ENCODE data around the gene ZNF747.

DNA sequence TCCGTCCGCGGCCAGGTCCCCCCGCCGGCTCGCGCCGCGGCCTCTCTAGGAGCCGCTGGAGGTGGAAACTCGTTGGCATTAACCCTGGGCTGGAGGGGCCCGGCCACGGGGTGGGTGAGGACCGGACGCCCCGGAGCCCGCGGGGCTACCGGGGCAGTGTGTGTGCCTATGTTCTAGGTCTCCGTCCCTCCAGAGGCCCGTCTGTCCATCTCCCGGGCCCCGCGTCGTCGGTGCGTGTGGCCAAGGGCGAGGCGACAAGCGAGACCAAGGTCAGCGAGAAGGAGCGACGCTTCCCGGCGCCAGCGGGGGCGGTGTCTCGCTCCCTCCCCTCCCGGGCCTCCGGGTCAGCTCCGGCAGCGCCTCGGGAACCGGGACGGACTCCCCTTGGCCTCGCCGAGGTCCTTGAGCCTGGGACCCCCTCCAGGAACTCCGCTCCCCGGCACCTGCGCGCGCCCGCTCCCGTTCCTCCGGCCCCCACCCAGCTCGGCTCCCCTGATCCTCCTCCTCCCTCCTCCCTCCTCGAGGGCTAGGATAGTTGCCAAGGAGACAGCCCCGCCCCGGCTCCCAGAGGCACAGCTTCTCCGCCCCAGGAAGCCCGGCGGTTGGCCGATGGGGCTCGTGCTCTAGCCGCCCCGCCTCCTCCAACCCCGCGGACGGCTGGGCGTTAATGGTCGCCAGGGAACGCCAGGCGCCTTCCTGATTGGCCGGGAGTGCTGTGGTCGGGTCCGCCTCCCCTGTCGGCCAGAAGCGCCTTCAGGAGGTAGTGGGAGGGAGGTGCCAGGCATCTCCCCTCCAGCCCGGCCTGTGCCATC lies 7.6 kb downstream of the ZNF747 start:
- TF ChIP-seq, protein P1, sequence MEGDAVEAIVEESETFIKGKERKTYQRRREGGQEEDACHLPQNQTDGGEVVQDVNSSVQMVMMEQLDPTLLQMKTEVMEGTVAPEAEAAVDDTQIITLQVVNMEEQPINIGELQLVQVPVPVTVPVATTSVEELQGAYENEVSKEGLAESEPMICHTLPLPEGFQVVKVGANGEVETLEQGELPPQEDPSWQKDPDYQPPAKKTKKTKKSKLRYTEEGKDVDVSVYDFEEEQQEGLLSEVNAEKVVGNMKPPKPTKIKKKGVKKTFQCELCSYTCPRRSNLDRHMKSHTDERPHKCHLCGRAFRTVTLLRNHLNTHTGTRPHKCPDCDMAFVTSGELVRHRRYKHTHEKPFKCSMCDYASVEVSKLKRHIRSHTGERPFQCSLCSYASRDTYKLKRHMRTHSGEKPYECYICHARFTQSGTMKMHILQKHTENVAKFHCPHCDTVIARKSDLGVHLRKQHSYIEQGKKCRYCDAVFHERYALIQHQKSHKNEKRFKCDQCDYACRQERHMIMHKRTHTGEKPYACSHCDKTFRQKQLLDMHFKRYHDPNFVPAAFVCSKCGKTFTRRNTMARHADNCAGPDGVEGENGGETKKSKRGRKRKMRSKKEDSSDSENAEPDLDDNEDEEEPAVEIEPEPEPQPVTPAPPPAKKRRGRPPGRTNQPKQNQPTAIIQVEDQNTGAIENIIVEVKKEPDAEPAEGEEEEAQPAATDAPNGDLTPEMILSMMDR (IDR thresholded peaks at IDR 0.05), result peak; percentile 23 to 42 (median 38)
- TF ChIP-seq POLR2A (IDR thresholded peaks at IDR 0.05), result peak; percentile 75
